ENCODE data around the gene SMPD3. TPM values are rescaled to one million over a fixed set of nuclear protein-coding genes. Genes with fewer than 3 reads are reported as not detected.
A peak's percentile ranks its signal among the peaks of the same experiment; 100 is the strongest.

SMPD3 gene
- total and polyA plus RNA-seq, 9 of the 15 experiments (the other 6 are each of a cell fraction or from before 2014, with no cell fraction given) = 0.03 to 1.2 (median 0.18) TPM

DNA sequence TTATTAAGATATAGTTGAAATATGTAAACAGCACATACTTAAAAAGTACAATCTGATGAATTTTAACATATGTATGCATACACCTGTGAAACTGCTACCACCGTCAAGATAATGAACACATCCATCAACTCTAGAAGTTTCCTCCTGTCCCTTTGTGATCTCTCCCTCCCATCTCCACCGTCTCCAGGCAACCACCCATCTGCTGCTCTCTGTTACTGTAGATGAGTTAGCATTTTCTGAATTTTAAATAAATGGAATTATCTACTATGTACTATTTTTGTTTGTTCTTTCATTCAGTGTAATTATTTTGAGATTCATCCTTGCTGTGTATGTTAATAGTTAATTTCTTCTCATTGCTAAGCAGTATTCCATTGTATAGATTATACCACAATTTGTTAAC lies 40.2 kb upstream of the SMPD3 start (continued):
- no peak for TF ChIP-seq BRF1 (IDR thresholded peaks at IDR 0.05; ENCODE audit: borderline replicate concordance, extremely low read depth, insufficient read length)
- no peak for TF ChIP-seq NR2C2 (CRISPR knock-in tag; IDR thresholded peaks at IDR 0.05)
- TF ChIP-seq NR2C2 (tag; IDR thresholded peaks at IDR 0.05) = no peak
- TF ChIP-seq MAFG (tag; conservative IDR thresholded peaks at IDR 0.05) = peak; percentile 67
- no peak for TF ChIP-seq HDAC3 (IDR thresholded peaks at IDR 0.05; ENCODE audit: borderline replicate concordance, partially characterized antibody)
- TF ChIP-seq, protein P1, sequence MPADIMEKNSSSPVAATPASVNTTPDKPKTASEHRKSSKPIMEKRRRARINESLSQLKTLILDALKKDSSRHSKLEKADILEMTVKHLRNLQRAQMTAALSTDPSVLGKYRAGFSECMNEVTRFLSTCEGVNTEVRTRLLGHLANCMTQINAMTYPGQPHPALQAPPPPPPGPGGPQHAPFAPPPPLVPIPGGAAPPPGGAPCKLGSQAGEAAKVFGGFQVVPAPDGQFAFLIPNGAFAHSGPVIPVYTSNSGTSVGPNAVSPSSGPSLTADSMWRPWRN (IDR thresholded peaks at IDR 0.05; ENCODE audit: low read depth) = no peak
- TF ChIP-seq CCAR2 (IDR thresholded peaks at IDR 0.05; ENCODE audit: low read depth, low read length) = no peak
- TF ChIP-seq, protein P2, sequence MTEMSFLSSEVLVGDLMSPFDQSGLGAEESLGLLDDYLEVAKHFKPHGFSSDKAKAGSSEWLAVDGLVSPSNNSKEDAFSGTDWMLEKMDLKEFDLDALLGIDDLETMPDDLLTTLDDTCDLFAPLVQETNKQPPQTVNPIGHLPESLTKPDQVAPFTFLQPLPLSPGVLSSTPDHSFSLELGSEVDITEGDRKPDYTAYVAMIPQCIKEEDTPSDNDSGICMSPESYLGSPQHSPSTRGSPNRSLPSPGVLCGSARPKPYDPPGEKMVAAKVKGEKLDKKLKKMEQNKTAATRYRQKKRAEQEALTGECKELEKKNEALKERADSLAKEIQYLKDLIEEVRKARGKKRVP (CRISPR knock-in tag; IDR thresholded peaks at IDR 0.05) = no peak
- TF ChIP-seq NFE2 (IDR thresholded peaks at IDR 0.05; ENCODE audit: low read depth) = peak; percentile 59
- no peak for TF ChIP-seq ZC3H8 (IDR thresholded peaks at IDR 0.05)
- TF ChIP-seq RBM22 (IDR thresholded peaks at IDR 0.05; ENCODE audit: low read depth, low read length, poor library complexity, severe bottlenecking) = no peak
- TF ChIP-seq, protein P3, sequence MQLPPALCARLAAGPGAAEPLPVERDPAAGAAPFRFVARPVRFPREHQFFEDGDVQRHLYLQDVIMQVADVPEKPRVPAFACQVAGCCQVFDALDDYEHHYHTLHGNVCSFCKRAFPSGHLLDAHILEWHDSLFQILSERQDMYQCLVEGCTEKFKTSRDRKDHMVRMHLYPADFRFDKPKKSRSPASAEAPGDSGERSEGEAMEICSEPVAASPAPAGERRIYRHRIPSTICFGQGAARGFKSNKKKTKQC (CRISPR knock-in tag; IDR thresholded peaks at IDR 0.05) = no peak
- TF ChIP-seq HEY1 (CRISPR knock-in tag; IDR thresholded peaks at IDR 0.05; ENCODE audit: borderline replicate concordance) = no peak
- TF ChIP-seq WHSC1 (IDR thresholded peaks at IDR 0.05; ENCODE audit: low read length) = no peak
- TF ChIP-seq, protein P4, sequence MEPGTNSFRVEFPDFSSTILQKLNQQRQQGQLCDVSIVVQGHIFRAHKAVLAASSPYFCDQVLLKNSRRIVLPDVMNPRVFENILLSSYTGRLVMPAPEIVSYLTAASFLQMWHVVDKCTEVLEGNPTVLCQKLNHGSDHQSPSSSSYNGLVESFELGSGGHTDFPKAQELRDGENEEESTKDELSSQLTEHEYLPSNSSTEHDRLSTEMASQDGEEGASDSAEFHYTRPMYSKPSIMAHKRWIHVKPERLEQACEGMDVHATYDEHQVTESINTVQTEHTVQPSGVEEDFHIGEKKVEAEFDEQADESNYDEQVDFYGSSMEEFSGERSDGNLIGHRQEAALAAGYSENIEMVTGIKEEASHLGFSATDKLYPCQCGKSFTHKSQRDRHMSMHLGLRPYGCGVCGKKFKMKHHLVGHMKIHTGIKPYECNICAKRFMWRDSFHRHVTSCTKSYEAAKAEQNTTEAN (CRISPR knock-in tag; IDR thresholded peaks at IDR 0.05) = no peak
- no peak for TF ChIP-seq KLF13 (tag; IDR thresholded peaks at IDR 0.05; ENCODE audit: borderline replicate concordance, low read depth)
- no peak for TF ChIP-seq HLTF (IDR thresholded peaks at IDR 0.05)
- no peak for TF ChIP-seq ZNF311 (CRISPR knock-in tag; IDR thresholded peaks at IDR 0.05)
- no peak for TF ChIP-seq FOXJ2 (tag; IDR thresholded peaks at IDR 0.05)
- no peak for TF ChIP-seq ZNF668 (CRISPR knock-in tag; IDR thresholded peaks at IDR 0.05)
- no peak for TF ChIP-seq POLR2A (conservative IDR thresholded peaks at IDR 0.05)
- no peak for TF ChIP-seq BMI1 (IDR thresholded peaks at IDR 0.05; ENCODE audit: low read length)
- no peak for TF ChIP-seq POLR2H (tag; IDR thresholded peaks at IDR 0.05; ENCODE audit: low read depth)
- peak; percentile 22; the same call in 1 of the 2 replicates for TF ChIP-seq MAFF (IDR thresholded peaks at IDR 0.05; ENCODE audit: low read length)
- TF ChIP-seq NR3C1 (CRISPR knock-in tag; IDR thresholded peaks at IDR 0.05) = no peak
- TF ChIP-seq, protein P5, sequence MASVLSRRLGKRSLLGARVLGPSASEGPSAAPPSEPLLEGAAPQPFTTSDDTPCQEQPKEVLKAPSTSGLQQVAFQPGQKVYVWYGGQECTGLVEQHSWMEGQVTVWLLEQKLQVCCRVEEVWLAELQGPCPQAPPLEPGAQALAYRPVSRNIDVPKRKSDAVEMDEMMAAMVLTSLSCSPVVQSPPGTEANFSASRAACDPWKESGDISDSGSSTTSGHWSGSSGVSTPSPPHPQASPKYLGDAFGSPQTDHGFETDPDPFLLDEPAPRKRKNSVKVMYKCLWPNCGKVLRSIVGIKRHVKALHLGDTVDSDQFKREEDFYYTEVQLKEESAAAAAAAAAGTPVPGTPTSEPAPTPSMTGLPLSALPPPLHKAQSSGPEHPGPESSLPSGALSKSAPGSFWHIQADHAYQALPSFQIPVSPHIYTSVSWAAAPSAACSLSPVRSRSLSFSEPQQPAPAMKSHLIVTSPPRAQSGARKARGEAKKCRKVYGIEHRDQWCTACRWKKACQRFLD (CRISPR knock-in tag; IDR thresholded peaks at IDR 0.05) = no peak
